Glutamatergic neuron (in vitro differentiated cells): ENCODE data around the gene NKIRAS2. TPM values are rescaled to one million over a fixed set of nuclear protein-coding genes. Genes with fewer than 3 reads are reported as not detected.
A peak's percentile ranks its signal among the peaks of the same experiment; 100 is the strongest.
"Not testable (repeated sequence)": the region's sequence is repeated elsewhere in the genome, so short reads cannot be mapped to it uniquely, and the experiment has no call there.

Source experiments
- DNase-seq: peaks from one replicate; pipeline ENCODE4 v3.0.0; 2022
- H3K27ac Mint-ChIP-seq: one replicate; pipeline ENCODE4 v1.8.0; 2020; ENCODE audit warnings: mild to moderate bottlenecking, mixed read lengths, inconsistent platforms; ENCODE audit not compliant: unreplicated experiment
- H3K27me3 Mint-ChIP-seq: one replicate; pipeline ENCODE4 v1.8.0; 2020; ENCODE audit warnings: mild to moderate bottlenecking, moderate library complexity, mixed read lengths, inconsistent platforms; ENCODE audit not compliant: unreplicated experiment
- H3K36me3 Mint-ChIP-seq: one replicate; pipeline ENCODE4 v1.8.0; 2020; ENCODE audit warnings: mild to moderate bottlenecking, mixed read lengths, inconsistent platforms; ENCODE audit not compliant: unreplicated experiment
- H3K4me1 Mint-ChIP-seq: one replicate; pipeline ENCODE4 v1.8.0; 2020; ENCODE audit warnings: mild to moderate bottlenecking, low read depth, mixed read lengths, inconsistent platforms; ENCODE audit not compliant: unreplicated experiment
- H3K4me3 Mint-ChIP-seq: one replicate; pipeline ENCODE4 v1.8.0; 2020; ENCODE audit warnings: mild to moderate bottlenecking, mixed read lengths, inconsistent platforms; ENCODE audit not compliant: unreplicated experiment
- H3K9me3 Mint-ChIP-seq: one replicate; pipeline ENCODE4 v1.8.0; 2020; ENCODE audit warnings: mild to moderate bottlenecking, moderate library complexity, mixed read lengths, inconsistent platforms; ENCODE audit not compliant: unreplicated experiment
- total RNA-seq: library from RNA; stranded (reverse); fragmentation: NEBNext Ultra II Directional; extraction: Animal tissue kit (Norgen Biotek cat#: 25700); gene quantifications from one replicate; pipeline ENCODE4 v1.2.1, GENCODE V29; 2021; ENCODE audit not compliant: unreplicated experiment
- TF ChIP-seq, protein P1 (sequence below): fragments of 200-600 bp; sonication (generic); IDR thresholded peaks from one replicate; pipeline ENCODE4 v1.5.0; 2021; ENCODE audit not compliant: partially characterized antibody, unreplicated experiment

The NKIRAS2 gene
- total RNA-seq, 1 donor from 2014 or later, result 88.8 TPM

DNA sequence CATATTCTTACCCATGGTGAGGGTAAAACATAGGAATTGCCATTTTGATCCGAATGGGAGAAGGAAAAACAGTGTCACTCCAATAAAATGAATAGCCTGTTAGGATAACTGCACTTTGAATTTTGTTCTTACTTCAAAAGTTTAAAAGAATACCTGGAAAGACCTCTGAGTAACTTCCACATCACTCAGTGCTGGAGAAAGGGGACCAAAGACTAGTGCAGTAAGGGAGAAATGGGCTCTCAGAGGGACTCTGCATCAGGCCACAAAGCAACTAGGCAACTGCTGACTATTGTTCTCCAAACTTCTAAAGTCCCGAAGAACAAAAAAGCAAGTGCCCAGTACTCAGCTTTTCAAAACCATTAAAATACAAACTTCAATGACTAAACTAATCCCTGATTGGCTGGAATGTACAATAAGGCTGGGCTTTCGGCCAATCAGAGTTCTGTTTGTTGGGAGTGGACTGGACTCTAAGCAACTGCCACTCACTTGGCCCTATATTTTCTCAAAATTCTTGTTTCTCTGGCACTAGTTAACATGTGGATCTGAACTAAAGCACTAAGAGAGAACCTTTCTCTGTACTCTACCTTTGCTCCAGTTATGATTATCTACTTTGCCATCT, 8.9 kb upstream of the NKIRAS2 start:
- no peaks in the 10 kb centered on the region for H3K36me3 Mint-ChIP-seq
- no peak overlapping the region for H3K4me3 Mint-ChIP-seq
- H3K27me3 Mint-ChIP-seq, result no peaks in the 10 kb centered on the region
- H3K9me3 Mint-ChIP-seq, result no peaks in the 10 kb centered on the region
- no peak for DNase-seq
- H3K4me1 Mint-ChIP-seq, result peaks cover 9% of the 10 kb centered on the region
- TF ChIP-seq, protein P1, sequence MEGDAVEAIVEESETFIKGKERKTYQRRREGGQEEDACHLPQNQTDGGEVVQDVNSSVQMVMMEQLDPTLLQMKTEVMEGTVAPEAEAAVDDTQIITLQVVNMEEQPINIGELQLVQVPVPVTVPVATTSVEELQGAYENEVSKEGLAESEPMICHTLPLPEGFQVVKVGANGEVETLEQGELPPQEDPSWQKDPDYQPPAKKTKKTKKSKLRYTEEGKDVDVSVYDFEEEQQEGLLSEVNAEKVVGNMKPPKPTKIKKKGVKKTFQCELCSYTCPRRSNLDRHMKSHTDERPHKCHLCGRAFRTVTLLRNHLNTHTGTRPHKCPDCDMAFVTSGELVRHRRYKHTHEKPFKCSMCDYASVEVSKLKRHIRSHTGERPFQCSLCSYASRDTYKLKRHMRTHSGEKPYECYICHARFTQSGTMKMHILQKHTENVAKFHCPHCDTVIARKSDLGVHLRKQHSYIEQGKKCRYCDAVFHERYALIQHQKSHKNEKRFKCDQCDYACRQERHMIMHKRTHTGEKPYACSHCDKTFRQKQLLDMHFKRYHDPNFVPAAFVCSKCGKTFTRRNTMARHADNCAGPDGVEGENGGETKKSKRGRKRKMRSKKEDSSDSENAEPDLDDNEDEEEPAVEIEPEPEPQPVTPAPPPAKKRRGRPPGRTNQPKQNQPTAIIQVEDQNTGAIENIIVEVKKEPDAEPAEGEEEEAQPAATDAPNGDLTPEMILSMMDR, result no peak
- H3K27ac Mint-ChIP-seq, result no peak overlapping the region

DNA sequence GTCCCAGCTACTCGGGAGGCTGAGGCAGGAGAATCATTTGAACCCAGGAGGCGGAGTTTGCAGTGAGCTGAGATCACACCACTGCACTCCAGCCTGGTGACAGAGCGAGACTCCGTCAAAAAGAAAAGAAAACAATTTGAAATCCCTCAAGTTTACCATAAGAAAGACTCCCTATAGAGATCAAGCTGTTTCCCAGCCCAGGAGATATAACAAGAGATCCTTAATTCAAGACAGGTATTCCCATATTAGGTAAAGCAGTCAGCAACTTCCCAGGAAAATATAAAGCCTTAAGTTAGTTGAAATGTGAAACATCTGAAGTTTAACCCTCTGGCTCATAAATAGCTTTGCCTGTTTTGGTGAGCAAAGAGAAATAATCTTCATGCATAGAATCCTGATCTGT, 7.5 kb upstream of the NKIRAS2 start:
- not testable (repeated sequence) for H3K36me3 Mint-ChIP-seq, H3K9me3 Mint-ChIP-seq, H3K27ac Mint-ChIP-seq, DNase-seq, H3K4me3 Mint-ChIP-seq, H3K27me3 Mint-ChIP-seq
- peaks cover 12% of the 10 kb centered on the region for H3K4me1 Mint-ChIP-seq

DNA sequence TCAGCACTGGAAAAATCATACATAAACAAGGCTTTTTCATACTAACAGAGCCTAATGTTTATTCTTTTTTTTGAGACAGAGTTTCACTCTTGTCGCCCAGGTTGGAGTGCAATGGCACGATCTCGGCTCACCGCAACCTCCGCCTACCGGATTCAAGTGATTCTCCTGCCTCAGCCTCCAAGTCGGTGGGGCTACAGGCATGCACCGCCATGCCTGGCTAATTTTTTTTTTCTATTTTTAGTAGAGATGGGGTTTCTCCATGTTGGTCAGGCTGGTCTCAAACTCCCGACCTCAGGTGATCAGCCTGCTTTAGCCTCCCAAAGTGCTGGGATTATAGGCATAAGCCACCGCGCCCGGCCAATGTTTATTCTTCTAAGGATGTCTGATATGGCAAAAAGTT, 6.2 kb upstream of the NKIRAS2 start:
- peak overlapping the region; percentile 29 for H3K27ac Mint-ChIP-seq
- peak overlapping the region; percentile 34 for H3K4me3 Mint-ChIP-seq
- peaks cover 13% of the 10 kb centered on the region for H3K4me1 Mint-ChIP-seq

DNA sequence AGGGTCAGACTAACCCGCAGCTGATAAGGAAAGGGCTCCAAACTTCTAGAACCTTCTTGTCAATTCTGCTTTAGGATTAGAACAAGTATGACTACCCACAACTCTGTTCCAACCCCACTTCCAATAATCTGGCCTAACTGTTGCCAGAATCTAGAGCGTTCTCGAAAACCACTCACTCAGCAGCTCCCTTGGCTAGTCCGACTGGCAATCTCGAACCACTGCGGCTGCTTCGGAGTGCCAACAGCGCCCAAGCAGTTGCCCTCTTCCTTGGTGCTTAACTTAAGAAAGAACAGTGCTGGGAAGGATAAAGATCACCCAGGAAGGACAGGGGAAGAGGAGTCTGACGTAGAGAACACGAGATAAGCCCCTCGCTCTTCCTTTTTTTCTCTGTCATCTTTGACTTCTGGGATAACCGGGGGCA, 3.5 kb upstream of the NKIRAS2 start:
- peak overlapping the region; percentile 99 for H3K4me3 Mint-ChIP-seq
- peaks cover 7% of the 10 kb centered on the region for H3K27me3 Mint-ChIP-seq
- TF ChIP-seq, protein P1, result no peak
- H3K9me3 Mint-ChIP-seq, result peaks cover 12% of the 10 kb centered on the region
- peak overlapping the region; percentile 98 for H3K27ac Mint-ChIP-seq
- peaks cover 24% of the 10 kb centered on the region for H3K4me1 Mint-ChIP-seq
- no peak for DNase-seq
- no peaks in the 10 kb centered on the region for H3K36me3 Mint-ChIP-seq

More for the DNA sequence above, 6.2 kb upstream of the NKIRAS2 start:
- not testable (repeated sequence) for H3K36me3 Mint-ChIP-seq, DNase-seq, H3K9me3 Mint-ChIP-seq, H3K27me3 Mint-ChIP-seq

DNA sequence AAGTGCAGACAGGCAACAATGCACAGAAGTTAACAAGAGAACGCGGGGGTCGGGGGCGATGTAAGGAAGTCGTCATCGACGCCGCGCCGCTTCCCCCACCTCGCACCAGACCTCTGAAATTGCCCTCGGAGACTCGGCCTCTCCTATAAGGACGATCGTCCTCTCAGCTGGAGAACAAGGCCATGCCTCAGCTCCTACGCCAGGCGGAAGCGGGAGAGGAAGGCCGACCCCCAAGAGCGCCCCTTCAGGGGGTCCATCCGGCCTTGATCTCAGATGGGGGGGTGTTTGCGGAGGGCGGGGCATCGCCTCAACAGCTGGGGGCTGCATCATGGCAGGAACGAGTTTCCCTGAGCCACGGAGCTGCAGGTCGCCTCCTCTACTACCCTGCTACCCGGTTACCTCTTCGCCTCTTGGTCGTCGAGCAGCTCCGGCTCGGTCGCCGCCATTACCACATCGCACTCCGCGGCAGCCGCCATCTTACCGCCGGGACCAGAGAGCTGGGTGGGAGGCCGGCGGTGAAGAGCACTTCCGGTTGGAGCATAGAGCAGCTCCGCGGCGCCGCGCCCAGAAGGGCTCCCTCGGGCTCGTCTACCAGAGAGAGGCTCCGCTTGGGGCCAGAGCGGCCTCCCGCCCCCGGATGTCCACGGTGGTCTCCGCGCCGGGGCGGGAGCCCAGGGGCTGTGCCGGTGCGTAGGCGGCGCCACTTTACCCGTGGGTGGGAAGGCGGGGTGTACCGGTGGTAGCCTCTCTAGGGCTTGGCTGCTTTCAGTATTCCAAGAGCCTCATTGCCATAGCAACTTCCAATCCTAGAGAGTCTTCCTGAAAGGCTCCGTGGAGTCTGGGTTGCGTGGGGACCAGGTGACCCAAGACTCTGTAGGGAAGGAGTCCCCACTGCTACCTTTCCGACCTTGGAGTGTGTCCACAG, 2.7 kb upstream of the NKIRAS2 start, which contains the start of gene DNAJC7:
TSS of gene DNAJC7 (minus strand) at position 499 of the 925 bp plus-strand sequence. CDS start at position 476, 23 bp downstream.
- Mint-ChIP-seq H3K9me3 (peaks cover 12% of the 10 kb centered on the region), H3K27me3 (peaks cover 7% of the 10 kb centered on the region), H3K27ac (peak within 1 kb of the TSS; percentile 98), H3K36me3 (no peaks in the 10 kb centered on the region), H3K4me3 (peak within 1 kb of the TSS; percentile 99), H3K4me1 (peaks cover 25% of the 10 kb centered on the region)
- TF ChIP-seq, protein P1, result no peak
- peak; percentile 92 for DNase-seq

DNA sequence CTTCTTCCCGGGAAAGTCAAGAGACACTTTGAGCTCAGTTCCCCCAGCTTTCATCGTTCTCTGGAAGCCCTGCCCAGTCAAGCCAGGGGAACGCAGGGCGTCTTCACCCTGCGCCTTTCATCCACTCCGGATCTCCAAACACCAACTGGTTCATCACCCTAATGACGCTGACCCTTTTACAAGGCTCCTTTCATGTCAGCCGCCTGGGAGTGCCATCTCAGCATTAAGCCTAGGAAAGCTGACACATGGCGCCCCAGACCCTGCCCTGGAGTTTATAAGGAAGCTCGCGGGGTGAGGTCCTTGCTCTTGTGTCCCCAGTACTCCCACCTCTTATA, 2.1 kb upstream of the NKIRAS2 start:
- Mint-ChIP-seq H3K4me3 (peak overlapping the region; percentile 95), H3K27me3 (peaks cover 7% of the 10 kb centered on the region), H3K27ac (peak overlapping the region; percentile 88), H3K9me3 (peaks cover 12% of the 10 kb centered on the region), H3K4me1 (peaks cover 24% of the 10 kb centered on the region), H3K36me3 (no peaks in the 10 kb centered on the region)
- TF ChIP-seq, protein P1, result no peak
- DNase-seq, result no peak
